Gastroesophageal sphincter (tissue), 4 donors: ENCODE results near the gene MRPL49. TPM values are rescaled to one million over a fixed set of nuclear protein-coding genes. Genes with fewer than 3 reads are reported as not detected.

Source experiments
- ATAC-seq: fragments of 150-250 bp; one replicate; pipeline ENCODE4 v1.9.1; 2016; ENCODE audit warnings: mild to moderate bottlenecking, moderate library complexity
- H3K27ac ChIP-seq, 4 donors: fragments of 200-600 bp; sonication (generic) in 3 of 4; 1 replicate in 3 of 4; 2 replicates in 1 of 4; pipeline ENCODE4 v1.5.1; 2016 to 2019
- H3K27me3 ChIP-seq: fragments of 200-600 bp; sonication (generic); one replicate; pipeline ENCODE4 v1.5.1; 2019
- H3K36me3 ChIP-seq, 2 donors: fragments of 200-600 bp; sonication (generic); one replicate each; pipeline ENCODE4 v1.5.1; 2019; ENCODE audit warnings: control low read depth in 1 of 2
- H3K4me1 ChIP-seq, 3 donors: fragments of 200-600 bp; sonication (generic); 1 replicate in 2 of 3; 2 replicates in 1 of 3; pipeline ENCODE4 v1.5.1; 2016 to 2019; ENCODE audit warnings: control low read depth in 2 of 3
- H3K4me3 ChIP-seq, 2 donors: fragments of 200-600 bp; sonication (generic); one replicate each; pipeline ENCODE4 v1.5.1; 2019; ENCODE audit warnings: mild to moderate bottlenecking in 1 of 2, moderate library complexity in 1 of 2
- H3K9me3 ChIP-seq, 3 donors: fragments of 200-600 bp; sonication (generic); one replicate each; pipeline ENCODE4 v1.5.1; 2017 to 2019; ENCODE audit warnings: control low read depth in 2 of 3
- EP300 ChIP-seq: sonication (generic); formaldehyde crosslinking; IDR thresholded peaks from one replicate; pipeline ENCODE4 v1.6.1; 2017; ENCODE audit warnings: antibody characterized with exemption, mild to moderate bottlenecking
- POLR2A ChIP-seq, 2 donors: fragments of 450-650 bp; IDR thresholded peaks; one replicate each; pipeline ENCODE4 v1.6.1; 2017; ENCODE audit warnings: antibody characterized with exemption in 2 of 2, mild to moderate bottlenecking in 2 of 2, moderate library complexity in 1 of 2
- POLR2AphosphoS5 ChIP-seq: sonication (generic); formaldehyde crosslinking; IDR thresholded peaks from one replicate; pipeline ENCODE4 v1.6.1; 2017; ENCODE audit warnings: antibody characterized with exemption
- WGBS, 2 donors: methylation state at CpG; one replicate each; pipeline ENCODE4 v1.1.5; 2018; ENCODE audit warnings: low coverage in 1 of 2; 5-methylcytosine and 5-hydroxymethylcytosine counted together
- total RNA-seq, 4 donors: library from RNA; depleted of rRNA; stranded (reverse); fragments of >200 nt; gene quantifications; one replicate each; pipeline ENCODE4 v1.1.0, GENCODE V29; 2016
- TF ChIP-seq, protein P1 (sequence below), 4 experiments: fragments of 200-600 bp in 2 of 4; fragments of 450-650 bp in 2 of 4; sonication (generic) in 1 of 4; IDR thresholded peaks; one replicate each; pipeline ENCODE4 v1.5.1; 2017 to 2019; ENCODE audit warnings: antibody characterized with exemption in 4 of 4, mild to moderate bottlenecking in 2 of 4, moderate library complexity in 2 of 4

MRPL49 gene
- total RNA-seq, 4 donors from 2014 or later, result 83.9 to 114 (median 94.1) TPM

DNA sequence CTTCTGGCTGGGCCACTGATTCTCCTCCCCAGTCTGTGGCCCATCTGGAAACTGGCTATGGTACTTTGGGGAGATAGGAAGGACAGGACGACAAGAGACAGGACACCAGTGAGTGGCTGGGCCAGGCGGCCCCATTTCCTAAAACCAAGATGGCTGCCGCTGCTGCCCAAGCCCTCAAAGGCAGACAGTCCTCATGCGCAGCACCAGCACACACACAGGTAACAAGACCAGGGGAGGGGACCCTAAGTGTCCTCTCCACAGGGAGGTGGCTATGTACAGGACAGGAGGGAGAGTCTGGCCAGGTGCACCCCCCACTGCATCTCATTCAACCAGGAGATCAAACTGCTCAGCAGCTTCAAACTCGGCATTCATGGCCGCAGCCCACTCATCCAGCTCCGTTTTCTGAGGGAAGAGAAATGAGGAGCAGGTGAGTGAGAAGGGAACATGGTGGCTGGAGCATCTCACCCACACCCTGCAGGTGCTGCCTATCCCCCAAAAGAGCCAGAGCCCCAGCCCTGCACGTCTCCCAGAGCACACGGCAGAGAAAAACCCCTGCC, 43.3 kb upstream of the MRPL49 start:
- TF ChIP-seq POLR2AphosphoS5, result no peak
- TF ChIP-seq EP300, result no peak
- TF ChIP-seq POLR2A (IDR thresholded peaks at IDR 0.05), result no peak
- TF ChIP-seq, protein P1, sequence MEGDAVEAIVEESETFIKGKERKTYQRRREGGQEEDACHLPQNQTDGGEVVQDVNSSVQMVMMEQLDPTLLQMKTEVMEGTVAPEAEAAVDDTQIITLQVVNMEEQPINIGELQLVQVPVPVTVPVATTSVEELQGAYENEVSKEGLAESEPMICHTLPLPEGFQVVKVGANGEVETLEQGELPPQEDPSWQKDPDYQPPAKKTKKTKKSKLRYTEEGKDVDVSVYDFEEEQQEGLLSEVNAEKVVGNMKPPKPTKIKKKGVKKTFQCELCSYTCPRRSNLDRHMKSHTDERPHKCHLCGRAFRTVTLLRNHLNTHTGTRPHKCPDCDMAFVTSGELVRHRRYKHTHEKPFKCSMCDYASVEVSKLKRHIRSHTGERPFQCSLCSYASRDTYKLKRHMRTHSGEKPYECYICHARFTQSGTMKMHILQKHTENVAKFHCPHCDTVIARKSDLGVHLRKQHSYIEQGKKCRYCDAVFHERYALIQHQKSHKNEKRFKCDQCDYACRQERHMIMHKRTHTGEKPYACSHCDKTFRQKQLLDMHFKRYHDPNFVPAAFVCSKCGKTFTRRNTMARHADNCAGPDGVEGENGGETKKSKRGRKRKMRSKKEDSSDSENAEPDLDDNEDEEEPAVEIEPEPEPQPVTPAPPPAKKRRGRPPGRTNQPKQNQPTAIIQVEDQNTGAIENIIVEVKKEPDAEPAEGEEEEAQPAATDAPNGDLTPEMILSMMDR (IDR thresholded peaks at IDR 0.05), result no peak
- no peak overlapping the region for H3K4me3 ChIP-seq
- H3K4me1 ChIP-seq, result peaks cover 0 to 7% (median 5%) of the 10 kb centered on the region in 3 donors
- no peaks in the 10 kb centered on the region for H3K27me3 ChIP-seq
- WGBS, 2 donors, result 40 to 100% methylated on average over 1 to 3 of the region's 9 CpGs
- no peaks in the 10 kb centered on the region for H3K9me3 ChIP-seq
- H3K27ac ChIP-seq, result no peak overlapping the region
- ATAC-seq, result no peak
- no peaks in the 10 kb centered on the region for H3K36me3 ChIP-seq

- no peak for TF ChIP-seq EP300
- TF ChIP-seq, protein P1 (IDR thresholded peaks at IDR 0.05), result no peak
- TF ChIP-seq POLR2A (IDR thresholded peaks at IDR 0.05), result no peak
- no peak for TF ChIP-seq POLR2AphosphoS5
- H3K9me3 ChIP-seq, result no peaks in the 10 kb centered on the region
- ATAC-seq, result no peak
- peak overlapping the region in 3 of 4 donors; percentile 92 to 97 (median 94) for H3K27ac ChIP-seq
- no peaks in the 10 kb centered on the region for H3K27me3 ChIP-seq
- H3K4me3 ChIP-seq, result peak overlapping the region; percentile 68 to 81
- 2 to 10% methylated on average over 2 to 6 of the region's 13 CpGs for WGBS, 2 donors
- H3K4me1 ChIP-seq, result peaks cover 0 to 24% (median 14%) of the 10 kb centered on the region in 3 donors
- peaks cover 0 to 33% of the 10 kb centered on the region in 2 donors for H3K36me3 ChIP-seq
Observed at GRCh38 chr11:65083134-65083833, 38.8 kb upstream of the MRPL49 start.

DNA sequence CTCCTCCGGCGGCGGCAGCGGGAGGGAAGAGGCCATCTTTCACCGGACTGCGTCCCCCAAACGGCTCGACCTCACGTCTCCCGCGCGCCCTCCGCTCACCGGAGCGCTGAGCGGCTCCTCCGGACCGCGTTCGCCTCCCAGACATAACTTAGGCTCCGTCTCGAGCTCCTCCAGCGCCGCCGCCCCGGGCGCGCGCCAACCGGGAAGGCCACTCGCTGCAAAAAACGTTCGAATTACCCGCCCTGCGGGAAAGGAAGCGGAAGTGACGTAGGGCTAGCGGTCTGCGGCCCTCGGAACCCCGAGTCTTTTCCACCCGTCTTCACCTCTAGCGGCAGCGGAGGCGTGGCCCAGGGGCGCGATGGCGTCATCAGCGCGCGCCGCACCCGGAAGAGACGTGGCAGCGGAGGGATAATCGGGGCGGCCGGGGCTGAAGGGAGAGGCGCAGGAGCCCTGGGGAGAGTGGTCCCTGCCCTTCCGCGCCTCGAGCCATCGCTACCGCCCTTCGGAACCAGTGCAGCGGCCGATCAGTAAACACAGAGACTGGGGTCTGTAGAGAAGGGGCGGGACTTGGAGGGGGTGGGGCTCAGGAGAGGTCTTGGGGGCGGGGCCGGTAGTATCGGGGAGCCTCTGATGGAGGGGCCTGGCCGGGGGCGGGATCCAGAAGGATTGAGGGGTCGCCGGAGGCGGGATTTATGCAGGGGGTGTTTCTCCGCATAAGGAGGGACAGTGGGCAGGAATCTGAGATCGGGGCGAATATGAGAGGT, 38.1 kb upstream of the MRPL49 start, which contains the start of the genes CDCA5 and ZFPL1:
Gene CDCA5 (minus strand): TSS at position 207 of the 764 bp plus-strand sequence. CDS start 62 bp downstream, at position 145.
Gene ZFPL1 (plus strand): TSS at position 389 of the 764 bp plus-strand sequence. CDS start 477 bp downstream, outside the sequence.
- WGBS, 2 donors, result 0% methylated on average over 5 to 23 of the region's 79 CpGs
- TF ChIP-seq EP300 (no peak), POLR2AphosphoS5 (peak; percentile 92), POLR2A (IDR thresholded peaks at IDR 0.05) (peak; percentile 52 to 60)
- TF ChIP-seq, protein P1 (IDR thresholded peaks at IDR 0.05), result peak in 1 of 4 experiments; percentile 13
- peak within 1 kb of the TSS; percentile 68 to 81 for H3K4me3 ChIP-seq
- peaks cover 0 to 41% of the 10 kb centered on the region in 2 donors for H3K36me3 ChIP-seq
- peak; percentile 98 for ATAC-seq
- H3K27ac ChIP-seq, result peak within 1 kb of the TSS; percentile 67 to 97 (median 93)
- H3K4me1 ChIP-seq, result peaks cover 0 to 24% (median 14%) of the 10 kb centered on the region in 3 donors
- H3K27me3 ChIP-seq, result no peaks in the 10 kb centered on the region
- no peaks in the 10 kb centered on the region for H3K9me3 ChIP-seq

GRCh38 chr11:65084598-65085375, 37.3 kb upstream of the MRPL49 start:
- Histone ChIP-seq H3K4me3 (peak overlapping the region; percentile 68 to 81), H3K9me3 (no peaks in the 10 kb centered on the region), H3K36me3 (peaks cover 0 to 48% of the 10 kb centered on the region in 2 donors), H3K27ac (peak overlapping the region; percentile 67 to 97 (median 93)), H3K27me3 (no peaks in the 10 kb centered on the region), H3K4me1 (peaks cover 0 to 24% (median 14%) of the 10 kb centered on the region in 3 donors)
- WGBS, 2 donors, result 33 to 35% methylated on average over 3 to 12 of the region's 23 CpGs
- ATAC-seq, result no peak
- TF ChIP-seq POLR2AphosphoS5 (no peak), EP300 (no peak), POLR2A (IDR thresholded peaks at IDR 0.05) (no peak)
- TF ChIP-seq, protein P1 (IDR thresholded peaks at IDR 0.05), result no peak
